ENCODE data around the gene MRC2.
A peak's percentile ranks its signal among the peaks of the same experiment; 100 is the strongest.
"Not testable (repeated sequence)": the region's sequence is repeated elsewhere in the genome, so short reads cannot be mapped to it uniquely, and the experiment has no call there.

The MRC2 gene, protein sequence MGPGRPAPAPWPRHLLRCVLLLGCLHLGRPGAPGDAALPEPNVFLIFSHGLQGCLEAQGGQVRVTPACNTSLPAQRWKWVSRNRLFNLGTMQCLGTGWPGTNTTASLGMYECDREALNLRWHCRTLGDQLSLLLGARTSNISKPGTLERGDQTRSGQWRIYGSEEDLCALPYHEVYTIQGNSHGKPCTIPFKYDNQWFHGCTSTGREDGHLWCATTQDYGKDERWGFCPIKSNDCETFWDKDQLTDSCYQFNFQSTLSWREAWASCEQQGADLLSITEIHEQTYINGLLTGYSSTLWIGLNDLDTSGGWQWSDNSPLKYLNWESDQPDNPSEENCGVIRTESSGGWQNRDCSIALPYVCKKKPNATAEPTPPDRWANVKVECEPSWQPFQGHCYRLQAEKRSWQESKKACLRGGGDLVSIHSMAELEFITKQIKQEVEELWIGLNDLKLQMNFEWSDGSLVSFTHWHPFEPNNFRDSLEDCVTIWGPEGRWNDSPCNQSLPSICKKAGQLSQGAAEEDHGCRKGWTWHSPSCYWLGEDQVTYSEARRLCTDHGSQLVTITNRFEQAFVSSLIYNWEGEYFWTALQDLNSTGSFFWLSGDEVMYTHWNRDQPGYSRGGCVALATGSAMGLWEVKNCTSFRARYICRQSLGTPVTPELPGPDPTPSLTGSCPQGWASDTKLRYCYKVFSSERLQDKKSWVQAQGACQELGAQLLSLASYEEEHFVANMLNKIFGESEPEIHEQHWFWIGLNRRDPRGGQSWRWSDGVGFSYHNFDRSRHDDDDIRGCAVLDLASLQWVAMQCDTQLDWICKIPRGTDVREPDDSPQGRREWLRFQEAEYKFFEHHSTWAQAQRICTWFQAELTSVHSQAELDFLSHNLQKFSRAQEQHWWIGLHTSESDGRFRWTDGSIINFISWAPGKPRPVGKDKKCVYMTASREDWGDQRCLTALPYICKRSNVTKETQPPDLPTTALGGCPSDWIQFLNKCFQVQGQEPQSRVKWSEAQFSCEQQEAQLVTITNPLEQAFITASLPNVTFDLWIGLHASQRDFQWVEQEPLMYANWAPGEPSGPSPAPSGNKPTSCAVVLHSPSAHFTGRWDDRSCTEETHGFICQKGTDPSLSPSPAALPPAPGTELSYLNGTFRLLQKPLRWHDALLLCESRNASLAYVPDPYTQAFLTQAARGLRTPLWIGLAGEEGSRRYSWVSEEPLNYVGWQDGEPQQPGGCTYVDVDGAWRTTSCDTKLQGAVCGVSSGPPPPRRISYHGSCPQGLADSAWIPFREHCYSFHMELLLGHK (N-terminal part only)

DNA sequence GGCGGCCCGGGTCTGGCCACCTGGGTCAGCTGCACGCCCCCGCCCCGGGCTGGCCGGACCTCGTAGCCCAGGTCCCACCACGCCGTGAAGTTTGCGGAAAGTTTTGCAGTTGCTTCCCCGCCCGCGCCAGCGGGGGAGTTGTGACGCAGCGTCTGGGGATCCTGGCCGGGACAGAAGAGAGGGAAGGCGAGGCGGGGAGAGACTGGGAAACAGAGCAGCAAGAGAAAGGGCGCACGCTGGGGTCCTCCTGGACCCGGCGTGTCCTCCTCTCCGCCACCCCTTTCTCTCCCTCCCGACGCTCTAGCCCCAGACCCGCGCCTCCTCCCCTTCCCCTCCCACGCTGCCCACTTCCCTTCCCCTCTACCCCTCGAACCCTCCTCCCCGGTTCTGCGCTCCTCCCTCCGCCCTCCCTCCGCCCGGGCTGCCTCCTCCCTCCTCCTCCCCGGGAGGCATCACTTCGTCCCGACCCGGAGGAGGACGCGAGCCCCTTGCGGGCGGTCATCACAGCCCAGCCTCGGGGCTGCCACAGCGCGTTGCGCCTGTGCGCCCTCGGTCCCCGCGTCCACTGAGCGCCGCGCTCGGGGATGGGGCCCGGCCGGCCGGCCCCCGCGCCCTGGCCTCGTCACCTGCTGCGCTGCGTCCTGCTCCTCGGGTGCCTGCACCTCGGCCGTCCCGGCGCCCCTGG, at the start of gene MRC2:
Gene MRC2, plus strand, starts transcription at position 452 of the 685 bp plus-strand sequence. Its CDS starts 133 bp downstream, at position 585.
- DNase-seq, result peak; percentile 88

DNA sequence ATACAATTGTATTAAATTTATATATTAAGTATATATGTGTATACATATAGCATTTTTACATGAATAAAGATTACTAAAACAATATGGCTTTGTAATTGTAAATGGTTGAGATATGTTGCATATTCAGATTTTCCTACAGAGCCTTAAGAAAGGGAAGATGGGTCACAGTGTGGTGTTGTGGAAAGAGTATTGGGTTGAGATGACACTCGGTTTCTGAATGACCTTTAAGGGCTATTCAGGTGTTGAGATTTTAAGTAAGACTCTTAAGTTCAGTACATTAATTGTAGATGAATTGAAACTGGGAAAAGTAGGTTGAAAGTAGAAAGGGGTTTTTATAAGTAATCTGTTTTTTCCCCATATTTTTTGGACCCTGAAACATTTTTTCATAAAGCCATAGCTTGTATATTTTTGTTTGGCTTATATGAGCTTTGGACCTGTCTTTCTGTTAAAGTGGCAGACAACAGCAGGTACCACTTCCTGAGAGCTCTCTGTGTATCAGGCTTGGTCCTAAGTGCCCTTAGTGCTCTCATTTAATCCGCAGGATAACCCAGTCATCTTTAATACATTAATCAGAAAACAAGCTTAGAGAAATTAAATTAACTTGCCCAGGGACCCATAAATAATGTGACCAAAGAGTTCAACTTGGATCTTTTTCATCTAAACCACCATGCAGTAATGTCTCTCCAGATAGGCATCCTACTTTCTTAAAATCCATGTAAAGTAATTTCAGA, 48.5 kb upstream of the MRC2 start:
- DNase-seq, result no peak

DNA sequence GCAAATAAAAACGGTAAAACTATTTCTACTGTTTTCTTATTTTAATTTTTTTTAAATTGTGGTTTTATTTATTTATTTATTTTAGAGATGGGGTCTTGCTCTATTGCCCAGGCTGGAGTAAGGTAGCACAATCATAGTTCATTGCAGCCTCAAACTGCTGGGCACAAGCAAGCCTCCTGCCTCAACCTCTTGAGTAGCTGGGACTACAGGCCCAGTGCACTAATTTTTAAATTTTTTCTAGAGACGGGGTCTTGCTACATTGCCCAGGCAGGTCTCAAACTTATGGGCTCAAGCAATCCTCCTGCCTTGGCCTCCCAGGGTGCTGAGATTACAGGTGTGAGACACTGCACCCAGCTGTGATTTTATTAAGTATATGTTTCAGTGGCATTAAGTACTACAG, 46.5 kb upstream of the MRC2 start:
- no peak for DNase-seq

DNA sequence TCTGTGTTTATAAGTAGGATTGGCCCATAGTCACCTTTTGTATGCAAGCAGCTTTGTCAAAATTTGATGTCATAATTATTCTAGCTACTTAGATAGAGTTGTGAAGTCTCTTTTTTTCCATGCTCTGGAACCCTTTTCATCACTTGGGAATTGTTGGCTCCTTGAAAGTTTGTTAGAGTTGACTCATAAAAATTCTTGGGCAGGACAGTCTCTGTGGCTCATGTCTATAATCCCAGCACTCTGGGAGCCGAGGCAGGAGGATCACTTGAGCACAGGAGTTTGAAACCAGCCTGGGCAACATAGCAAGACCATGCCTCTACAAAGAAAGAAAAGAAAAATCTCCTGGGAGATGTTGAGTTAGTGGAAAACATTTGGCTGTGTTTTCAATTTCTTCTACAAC, 45.7 kb upstream of the MRC2 start:
- DNase-seq, result no peak

DNA sequence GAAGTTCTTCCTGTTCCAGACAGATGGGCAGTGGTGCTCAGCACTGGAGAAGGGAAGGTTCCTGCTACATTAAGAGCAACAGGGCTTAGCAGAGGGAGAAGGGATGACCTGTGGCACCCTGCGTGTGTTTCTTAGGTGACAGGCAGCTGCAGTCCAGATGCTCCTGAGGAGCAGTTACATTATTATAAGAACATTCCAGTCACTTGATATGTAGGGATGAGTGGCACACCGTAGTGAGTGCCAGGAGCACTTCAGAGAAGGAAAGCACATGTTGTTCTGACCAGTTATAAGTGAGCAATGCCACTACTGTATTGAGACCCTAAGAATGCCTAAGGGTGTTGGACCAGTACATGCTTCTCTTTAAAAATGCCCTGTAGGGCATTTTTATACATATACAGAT, 39.9 kb upstream of the MRC2 start:
- DNase-seq, result no peak

DNA sequence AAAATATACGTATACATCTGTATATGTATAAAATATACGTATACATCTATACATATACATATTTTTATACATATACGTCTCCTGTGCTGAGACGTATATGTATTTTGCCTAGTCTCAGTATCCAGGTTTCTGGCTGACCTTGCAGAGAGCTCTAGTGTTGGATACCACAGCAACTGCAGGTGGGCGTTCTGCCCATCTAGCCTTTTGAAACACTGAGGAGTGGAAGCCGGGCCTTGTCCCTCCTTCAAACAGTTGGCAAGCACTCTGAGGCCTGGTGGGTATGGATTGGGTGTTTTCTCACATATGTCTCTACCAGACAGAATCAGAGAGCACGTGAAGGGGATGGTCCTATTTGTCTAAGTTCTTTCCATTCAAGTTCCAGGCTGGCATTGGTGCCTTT, 39.4 kb upstream of the MRC2 start:
- DNase-seq, result no peak

DNA sequence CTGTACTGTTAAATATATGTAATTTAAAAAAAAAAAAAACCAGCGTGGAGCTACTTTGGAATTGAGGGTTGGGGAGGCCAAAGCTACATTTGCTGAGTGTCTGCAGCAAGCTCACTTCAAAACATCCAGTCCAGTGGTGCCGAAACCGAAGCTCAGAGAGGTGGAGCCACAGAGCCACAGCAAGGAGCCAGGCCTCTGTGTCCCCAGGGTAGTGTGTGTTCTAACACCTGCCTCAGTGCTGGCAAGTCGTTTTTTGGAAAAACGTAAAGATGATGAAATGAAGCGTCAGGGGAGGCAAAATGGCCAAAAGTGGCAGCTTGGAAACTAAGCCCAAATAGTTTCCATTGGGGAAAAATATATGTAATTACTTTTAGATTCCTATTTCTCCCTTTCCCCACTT, 36.1 kb upstream of the MRC2 start:
- no peak for DNase-seq

DNA sequence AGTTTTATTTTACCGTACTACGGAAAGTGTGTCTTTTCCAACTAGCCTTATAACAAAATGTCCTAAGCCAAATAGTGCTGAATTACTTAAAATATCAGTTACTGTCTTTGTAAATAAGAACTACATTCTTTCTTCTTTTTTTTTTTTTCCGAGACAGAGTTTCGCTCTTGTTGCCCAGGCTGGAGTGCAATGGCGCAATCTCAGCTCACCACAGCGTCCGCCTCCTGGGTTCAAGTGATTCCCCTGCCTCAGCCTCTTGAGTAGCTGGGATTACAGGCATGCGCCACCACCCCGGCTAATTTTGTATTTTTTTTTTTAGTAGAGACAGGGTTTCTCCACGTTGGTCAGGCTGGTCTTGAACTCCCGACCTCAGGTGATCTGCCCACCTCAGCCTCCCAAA, 35.6 kb upstream of the MRC2 start:
- DNase-seq, result not testable (repeated sequence)

DNA sequence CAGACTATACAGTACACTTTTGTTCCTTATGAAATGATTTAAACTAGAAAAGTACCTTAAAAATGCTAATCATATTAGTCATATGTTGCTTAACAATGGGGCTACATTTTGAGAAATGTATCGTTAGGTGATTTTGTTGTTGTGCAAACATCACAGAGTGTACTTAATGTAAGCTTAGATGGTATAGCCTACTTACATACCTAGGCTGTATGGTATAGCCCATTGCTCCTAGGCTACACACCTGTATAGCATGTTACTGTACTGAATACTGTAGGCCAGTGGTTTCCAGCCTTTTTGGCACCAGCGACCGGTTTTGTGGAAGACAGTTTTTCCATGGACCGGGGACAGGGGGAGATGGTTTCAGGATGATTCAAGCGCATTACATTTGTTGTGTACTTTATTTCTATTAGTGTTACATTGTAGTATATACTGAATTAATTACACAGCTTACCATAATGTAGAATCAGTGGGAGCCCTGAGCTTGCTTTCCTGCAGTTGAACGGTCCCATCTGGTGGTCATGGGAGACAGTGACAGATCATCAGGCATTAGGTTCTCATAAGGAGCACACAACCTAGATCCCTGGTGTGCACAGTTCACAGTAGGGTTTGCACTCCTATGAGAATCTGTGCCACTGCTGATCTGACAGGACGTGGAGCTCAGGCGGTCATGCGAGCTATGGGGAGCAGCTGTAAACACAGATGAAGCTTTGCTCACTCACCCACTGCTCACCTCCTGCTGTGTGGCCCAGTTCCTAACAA, 35.0 kb upstream of the MRC2 start:
- peak; percentile 49 for DNase-seq

DNA sequence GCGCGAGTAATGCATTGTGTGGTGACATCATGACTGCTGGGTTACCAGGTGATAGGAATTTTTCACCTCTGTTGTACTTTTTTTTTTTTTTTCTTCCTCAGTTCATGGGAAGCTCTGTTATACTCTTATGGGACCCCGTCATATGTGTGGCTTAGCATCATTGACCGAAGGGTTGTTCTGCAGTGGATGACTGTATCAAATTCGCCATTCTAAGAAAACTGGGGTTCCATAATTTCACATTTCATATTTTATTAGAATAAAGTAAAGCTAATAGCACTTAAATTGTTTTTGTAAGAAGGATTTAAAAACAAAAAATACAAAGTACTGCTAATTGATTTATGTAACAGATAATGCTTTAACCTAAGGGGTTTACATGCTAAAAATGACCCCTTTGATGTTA, 32.0 kb upstream of the MRC2 start:
- no peak for DNase-seq

DNA sequence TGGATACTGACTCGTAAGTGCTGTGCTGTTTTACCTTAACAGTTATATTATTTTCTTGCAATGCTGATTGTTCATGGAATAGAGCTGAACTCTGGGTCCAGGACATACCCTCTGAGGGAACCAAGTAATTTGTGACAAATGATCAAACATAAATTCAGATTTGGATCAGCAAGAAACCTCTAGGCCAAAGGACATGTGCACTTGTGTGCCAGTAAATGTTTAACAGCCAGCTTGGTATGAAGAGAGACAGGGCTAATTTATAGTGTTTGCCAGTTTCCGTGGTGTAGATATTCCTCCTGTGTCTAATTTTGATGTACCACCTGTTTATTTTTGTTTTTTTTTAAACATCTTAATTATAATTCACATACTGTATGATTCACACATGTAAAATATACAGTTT, 30.8 kb upstream of the MRC2 start:
- no peak for DNase-seq

DNA sequence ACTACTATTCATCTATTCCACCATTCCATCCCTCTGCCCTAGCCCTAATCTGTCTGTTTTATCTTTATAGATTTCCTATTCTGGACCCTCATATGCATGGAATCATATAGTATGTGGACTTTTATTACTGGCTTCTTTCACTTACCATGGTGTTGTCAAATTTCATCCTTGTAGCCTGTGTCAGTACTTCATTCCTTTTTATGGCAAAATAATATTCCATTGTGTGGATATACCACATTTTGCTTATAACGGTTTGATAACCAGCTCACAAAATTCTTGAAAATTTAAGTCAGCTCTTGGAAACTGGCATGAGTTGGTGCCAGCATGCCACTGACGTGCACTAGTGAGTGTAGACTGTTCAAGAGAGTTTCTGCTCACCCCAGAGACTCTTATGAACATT, 30.3 kb upstream of the MRC2 start:
- DNase-seq, result no peak

DNA sequence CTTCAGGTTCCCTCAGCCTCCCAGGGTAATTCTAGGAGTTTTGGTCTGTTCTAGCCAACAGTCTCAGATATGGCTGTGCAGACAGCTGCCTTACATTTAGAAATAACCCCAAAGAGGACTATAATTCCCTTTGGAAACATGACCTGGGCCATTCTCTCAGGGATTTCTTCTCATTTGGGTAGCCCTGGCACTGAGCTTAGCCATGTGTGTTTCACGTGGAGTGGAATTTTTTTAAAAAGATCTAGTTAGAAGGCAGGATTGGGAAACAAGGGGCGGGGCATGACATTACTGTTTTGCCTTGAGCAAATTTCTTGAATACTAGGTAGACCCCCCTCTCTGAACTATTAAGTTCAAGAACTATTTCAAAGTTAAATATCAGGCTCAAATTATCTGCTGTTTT, 29.6 kb upstream of the MRC2 start:
- DNase-seq, result no peak

DNA sequence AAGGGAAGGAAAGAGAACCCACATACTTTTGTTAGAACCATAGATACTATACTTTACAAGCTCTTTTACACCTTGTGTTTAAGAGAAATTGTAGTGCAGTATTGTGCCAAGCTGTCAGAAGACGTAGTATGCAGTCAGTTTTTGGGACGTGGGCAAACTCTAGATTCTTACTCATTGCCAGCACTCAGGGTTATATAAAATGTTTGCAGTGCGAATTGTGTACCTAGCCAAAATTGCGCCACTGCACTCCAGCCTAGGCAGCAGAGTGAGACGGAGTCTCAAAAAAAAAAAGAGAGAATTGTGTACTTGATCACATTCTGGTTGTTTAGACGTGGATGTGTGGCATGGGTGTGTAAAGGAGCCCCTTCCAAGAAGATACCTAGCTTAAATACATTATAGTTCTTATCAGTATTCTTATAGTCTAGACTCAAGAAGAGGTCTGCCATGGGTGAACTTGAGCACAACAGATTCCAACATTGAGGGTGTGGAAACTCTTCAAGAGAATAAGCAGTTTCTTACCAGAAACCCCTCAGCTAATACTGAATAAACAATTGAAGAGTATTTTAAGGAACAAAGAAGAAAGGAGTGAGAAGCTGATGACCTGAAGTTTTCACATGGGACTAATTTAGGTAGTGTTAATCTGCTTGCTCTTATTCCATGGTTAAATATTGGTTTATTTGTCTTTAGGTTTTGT, 27.4 kb upstream of the MRC2 start:
- no peak for DNase-seq

DNA sequence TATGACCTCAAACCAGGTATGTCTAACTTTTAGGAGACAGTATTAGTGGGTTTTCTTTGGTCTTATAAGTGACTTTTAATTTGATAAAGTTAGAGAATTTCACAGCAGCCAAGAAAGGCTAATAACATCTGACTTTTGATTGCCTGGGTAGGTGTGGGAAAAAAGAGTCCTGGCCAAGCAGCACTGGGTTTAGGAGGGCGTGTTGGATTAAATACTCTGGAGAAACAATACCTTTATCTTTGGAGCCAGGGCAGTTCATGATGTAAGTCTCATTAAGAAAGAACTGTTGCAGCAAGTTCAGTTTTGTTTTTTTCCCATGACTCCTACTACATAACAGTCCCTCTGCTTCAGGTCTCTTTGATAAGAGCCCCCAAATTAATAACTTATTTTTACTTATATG, 26.7 kb upstream of the MRC2 start:
- no peak for DNase-seq

DNA sequence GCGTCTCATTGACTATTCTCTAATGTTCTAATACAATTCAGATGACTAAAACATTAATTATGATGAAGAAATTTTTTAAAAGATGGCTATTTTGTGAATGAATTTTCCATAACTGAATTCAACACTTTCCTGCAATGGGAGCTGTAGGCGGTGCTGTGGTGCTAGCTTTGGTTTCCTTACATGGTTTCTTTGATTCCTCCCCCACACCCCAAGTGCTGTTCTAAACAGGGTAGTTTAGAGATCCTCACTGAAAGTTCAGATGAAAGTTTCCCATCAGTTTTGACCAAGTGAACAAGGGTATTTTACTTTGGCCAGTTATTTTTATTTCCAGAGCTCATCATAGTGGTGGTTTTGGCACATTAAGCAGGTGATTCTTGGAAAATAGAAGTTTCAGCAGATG, 26.0 kb upstream of the MRC2 start:
- DNase-seq, result no peak

DNA sequence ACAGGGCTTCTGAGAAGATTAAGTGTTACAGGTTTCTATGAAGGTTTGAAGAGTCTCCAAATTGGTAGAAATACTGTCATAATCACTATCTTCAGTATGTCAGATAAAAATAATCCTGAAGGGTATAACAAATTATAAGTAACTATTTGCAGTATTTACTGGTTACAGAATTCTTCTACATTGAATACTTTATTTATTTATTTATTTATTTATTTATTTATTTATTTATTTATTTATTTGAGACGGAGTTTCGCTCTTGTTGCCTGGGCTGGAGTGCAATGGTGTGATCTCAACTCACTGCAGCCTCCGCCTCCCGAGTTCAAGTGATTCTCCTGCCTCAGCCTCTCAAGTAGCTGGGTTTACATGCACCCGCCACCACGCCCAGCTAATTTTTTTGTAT, 23.7 kb upstream of the MRC2 start:
- not testable (repeated sequence) for DNase-seq

DNA sequence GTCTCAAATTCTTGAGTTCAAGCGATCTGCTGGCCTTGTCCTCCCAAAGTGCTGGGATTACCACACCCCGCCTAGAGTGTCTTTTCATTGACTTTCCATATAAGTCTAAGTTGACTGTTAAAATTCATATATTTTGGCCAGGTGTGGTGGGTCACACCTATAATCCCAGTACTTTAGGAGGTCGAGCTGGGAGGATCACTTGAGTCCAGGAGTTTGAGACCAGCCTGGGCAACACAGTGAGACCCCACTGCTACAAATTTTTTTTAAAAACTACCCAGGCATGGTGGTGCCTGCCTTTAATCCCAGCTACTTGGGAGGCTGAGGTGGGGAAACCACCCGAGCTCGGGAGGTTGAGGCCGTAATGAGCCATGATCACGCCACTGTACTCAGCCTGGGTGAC, 21.9 kb upstream of the MRC2 start:
- no peak for DNase-seq

DNA sequence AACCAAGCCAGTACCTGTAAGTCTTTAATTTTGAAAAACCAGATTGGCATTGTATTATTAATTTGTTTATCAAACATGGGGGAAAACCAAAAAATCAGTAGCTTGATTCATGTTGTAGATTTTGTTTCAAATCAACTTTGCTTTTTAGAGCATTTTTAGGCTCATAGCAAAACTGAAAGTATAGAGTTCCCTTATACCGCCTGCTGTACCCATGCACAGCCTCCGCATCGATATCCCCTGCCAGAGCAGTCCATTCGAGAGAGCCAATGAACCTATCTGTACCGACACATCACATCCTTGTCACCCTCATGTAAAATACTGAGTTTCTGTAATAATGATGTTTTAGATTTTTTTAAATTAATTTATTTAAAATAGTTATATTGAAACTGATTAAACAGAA, 16.2 kb upstream of the MRC2 start:
- DNase-seq, result no peak

DNA sequence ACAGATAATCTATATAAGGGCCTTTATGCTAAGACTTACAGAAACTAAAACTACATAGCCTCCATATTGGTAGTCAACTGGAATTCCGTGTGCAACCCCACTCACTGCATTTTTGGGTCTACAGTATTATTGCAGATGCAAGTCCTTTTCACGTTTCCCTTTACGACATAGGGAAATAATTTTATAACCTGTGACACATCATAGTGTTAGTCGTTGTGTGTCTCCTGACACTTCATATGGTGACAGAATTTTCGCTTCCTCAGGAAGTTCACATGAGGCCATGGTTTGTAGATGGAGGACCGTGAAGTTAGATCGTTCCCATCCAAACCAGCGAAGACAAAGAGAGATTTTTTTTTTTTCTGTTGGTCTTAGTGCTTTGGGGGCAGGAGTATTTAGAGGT, 15.7 kb upstream of the MRC2 start:
- DNase-seq, result no peak

DNA sequence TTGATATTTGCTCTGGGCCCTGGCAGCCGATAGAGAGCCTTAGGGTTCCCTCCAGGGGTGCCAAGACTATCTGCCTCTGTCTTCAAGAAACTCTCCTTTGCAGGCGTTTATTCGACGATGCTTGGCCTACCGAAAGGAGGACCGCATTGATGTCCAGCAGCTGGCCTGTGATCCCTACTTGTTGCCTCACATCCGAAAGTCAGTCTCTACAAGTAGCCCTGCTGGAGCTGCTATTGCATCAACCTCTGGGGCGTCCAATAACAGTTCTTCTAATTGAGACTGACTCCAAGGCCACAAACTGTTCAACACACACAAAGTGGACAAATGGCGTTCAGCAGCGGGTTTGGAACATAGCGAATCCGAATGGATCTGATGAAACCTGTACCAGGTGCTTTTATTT, 15.2 kb upstream of the MRC2 start:
- DNase-seq, result not testable (repeated sequence)
